Measurements from ENCODE around the gene AADAC. TPM values are rescaled to one million over a fixed set of nuclear protein-coding genes. Genes with fewer than 3 reads are reported as not detected.

AADAC gene
- total and polyA plus RNA-seq, 2 of the 13 experiments (the other 11 are each of a cell fraction or from before 2014, with no cell fraction given): 0.87 to 1.5 TPM

GRCh38 chr3:151770956-151771355, 43.0 kb upstream of the AADAC start (continued):
- TF ChIP-seq ATF1 (CRISPR knock-in tag; IDR thresholded peaks at IDR 0.05) (no peak), U2AF2 (IDR thresholded peaks at IDR 0.05; ENCODE audit: low read depth, low read length) (no peak), ZNF253 (CRISPR knock-in tag; IDR thresholded peaks at IDR 0.05; ENCODE audit: borderline replicate concordance) (no peak), CEBPB (IDR thresholded peaks at IDR 0.05; ENCODE audit: borderline replicate concordance, low read depth, low read length) (no peak), PRPF4 (IDR thresholded peaks at IDR 0.05; ENCODE audit: low read depth, low read length, poor library complexity, severe bottlenecking) (no peak), CAMTA2 (CRISPR knock-in tag; IDR thresholded peaks at IDR 0.05; ENCODE audit: borderline replicate concordance) (no peak), SMAD9 (CRISPR knock-in tag; IDR thresholded peaks at IDR 0.05) (no peak), SOX13 (IDR thresholded peaks at IDR 0.05) (no peak), SOX13 (CRISPR knock-in tag; conservative IDR thresholded peaks at IDR 0.05 in 1 of 2, IDR thresholded peaks at IDR 0.05 in 1 of 2) (peak in 1 of 2 experiments; percentile 88; a peak in 2 of 4 replicates), ZNF7 (CRISPR knock-in tag; IDR thresholded peaks at IDR 0.05) (no peak), NFYB (CRISPR knock-in tag; IDR thresholded peaks at IDR 0.05) (no peak), ZNF121 (CRISPR knock-in tag; IDR thresholded peaks at IDR 0.05) (no peak), MZF1 (CRISPR knock-in tag; IDR thresholded peaks at IDR 0.05; ENCODE audit: borderline replicate concordance) (no peak), HMG20A (CRISPR knock-in tag; IDR thresholded peaks at IDR 0.05; ENCODE audit: borderline replicate concordance) (peak; percentile 82; the same call in 1 of the 2 replicates), LCORL (IDR thresholded peaks at IDR 0.05) (no peak), LCORL (CRISPR knock-in tag; IDR thresholded peaks at IDR 0.05) (no peak), RXRA (CRISPR knock-in tag; IDR thresholded peaks at IDR 0.05) (peak; percentile 85), NFKBIZ (CRISPR knock-in tag; IDR thresholded peaks at IDR 0.05) (no peak), CENPX (CRISPR knock-in tag; IDR thresholded peaks at IDR 0.05) (no peak), SALL1 (CRISPR knock-in tag; IDR thresholded peaks at IDR 0.05) (peak; percentile 97)
- TF ChIP-seq, protein P1, sequence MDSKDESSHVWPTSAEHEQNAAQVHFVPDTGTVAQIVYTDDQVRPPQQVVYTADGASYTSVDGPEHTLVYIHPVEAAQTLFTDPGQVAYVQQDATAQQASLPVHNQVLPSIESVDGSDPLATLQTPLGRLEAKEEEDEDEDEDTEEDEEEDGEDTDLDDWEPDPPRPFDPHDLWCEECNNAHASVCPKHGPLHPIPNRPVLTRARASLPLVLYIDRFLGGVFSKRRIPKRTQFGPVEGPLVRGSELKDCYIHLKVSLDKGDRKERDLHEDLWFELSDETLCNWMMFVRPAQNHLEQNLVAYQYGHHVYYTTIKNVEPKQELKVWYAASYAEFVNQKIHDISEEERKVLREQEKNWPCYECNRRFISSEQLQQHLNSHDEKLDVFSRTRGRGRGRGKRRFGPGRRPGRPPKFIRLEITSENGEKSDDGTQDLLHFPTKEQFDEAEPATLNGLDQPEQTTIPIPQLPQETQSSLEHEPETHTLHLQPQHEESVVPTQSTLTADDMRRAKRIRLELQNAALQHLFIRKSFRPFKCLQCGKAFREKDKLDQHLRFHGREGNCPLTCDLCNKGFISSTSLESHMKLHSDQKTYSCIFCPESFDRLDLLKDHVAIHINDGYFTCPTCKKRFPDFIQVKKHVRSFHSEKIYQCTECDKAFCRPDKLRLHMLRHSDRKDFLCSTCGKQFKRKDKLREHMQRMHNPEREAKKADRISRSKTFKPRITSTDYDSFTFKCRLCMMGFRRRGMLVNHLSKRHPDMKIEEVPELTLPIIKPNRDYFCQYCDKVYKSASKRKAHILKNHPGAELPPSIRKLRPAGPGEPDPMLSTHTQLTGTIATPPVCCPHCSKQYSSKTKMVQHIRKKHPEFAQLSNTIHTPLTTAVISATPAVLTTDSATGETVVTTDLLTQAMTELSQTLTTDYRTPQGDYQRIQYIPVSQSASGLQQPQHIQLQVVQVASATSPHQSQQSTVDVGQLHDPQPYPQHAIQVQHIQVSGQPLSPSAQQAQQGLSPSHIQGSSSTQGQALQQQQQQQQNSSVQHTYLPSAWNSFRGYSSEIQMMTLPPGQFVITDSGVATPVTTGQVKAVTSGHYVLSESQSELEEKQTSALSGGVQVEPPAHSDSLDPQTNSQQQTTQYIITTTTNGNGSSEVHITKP (CRISPR knock-in tag; IDR thresholded peaks at IDR 0.05; ENCODE audit: low read depth): no peak
- TF ChIP-seq, protein P2, sequence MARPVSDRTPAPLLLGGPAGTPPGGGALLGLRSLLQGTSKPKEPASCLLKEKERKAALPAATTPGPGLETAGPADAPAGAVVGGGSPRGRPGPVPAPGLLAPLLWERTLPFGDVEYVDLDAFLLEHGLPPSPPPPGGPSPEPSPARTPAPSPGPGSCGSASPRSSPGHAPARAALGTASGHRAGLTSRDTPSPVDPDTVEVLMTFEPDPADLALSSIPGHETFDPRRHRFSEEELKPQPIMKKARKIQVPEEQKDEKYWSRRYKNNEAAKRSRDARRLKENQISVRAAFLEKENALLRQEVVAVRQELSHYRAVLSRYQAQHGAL (CRISPR knock-in tag; IDR thresholded peaks at IDR 0.05; ENCODE audit: not compliant biosample characterization): no peak
- TF ChIP-seq, protein P3, sequence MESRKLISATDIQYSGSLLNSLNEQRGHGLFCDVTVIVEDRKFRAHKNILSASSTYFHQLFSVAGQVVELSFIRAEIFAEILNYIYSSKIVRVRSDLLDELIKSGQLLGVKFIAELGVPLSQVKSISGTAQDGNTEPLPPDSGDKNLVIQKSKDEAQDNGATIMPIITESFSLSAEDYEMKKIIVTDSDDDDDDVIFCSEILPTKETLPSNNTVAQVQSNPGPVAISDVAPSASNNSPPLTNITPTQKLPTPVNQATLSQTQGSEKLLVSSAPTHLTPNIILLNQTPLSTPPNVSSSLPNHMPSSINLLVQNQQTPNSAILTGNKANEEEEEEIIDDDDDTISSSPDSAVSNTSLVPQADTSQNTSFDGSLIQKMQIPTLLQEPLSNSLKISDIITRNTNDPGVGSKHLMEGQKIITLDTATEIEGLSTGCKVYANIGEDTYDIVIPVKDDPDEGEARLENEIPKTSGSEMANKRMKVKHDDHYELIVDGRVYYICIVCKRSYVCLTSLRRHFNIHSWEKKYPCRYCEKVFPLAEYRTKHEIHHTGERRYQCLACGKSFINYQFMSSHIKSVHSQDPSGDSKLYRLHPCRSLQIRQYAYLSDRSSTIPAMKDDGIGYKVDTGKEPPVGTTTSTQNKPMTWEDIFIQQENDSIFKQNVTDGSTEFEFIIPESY (CRISPR knock-in tag; IDR thresholded peaks at IDR 0.05): no peak
- TF ChIP-seq, protein P4, sequence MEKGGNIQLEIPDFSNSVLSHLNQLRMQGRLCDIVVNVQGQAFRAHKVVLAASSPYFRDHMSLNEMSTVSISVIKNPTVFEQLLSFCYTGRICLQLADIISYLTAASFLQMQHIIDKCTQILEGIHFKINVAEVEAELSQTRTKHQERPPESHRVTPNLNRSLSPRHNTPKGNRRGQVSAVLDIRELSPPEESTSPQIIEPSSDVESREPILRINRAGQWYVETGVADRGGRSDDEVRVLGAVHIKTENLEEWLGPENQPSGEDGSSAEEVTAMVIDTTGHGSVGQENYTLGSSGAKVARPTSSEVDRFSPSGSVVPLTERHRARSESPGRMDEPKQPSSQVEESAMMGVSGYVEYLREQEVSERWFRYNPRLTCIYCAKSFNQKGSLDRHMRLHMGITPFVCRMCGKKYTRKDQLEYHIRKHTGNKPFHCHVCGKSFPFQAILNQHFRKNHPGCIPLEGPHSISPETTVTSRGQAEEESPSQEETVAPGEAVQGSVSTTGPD (CRISPR knock-in tag; IDR thresholded peaks at IDR 0.05): no peak
